GM12878 (cell line): Measurements from ENCODE around the gene HIBCH.

Experiments used
- CHD1 ChIP-seq: IDR thresholded peaks from 2 replicates; pipeline ENCODE4 v1.6.1; 2012; ENCODE audit warnings: low read depth, low read length, improper control_type of control experiment
- GATAD2B ChIP-seq: fragments of 450-650 bp; conservative IDR thresholded peaks from 2 replicates; pipeline ENCODE4 v1.6.1; 2017; ENCODE audit warnings: low read depth, mild to moderate bottlenecking, moderate library complexity
- POLR2AphosphoS5 ChIP-seq: IDR thresholded peaks from 2 replicates; pipeline ENCODE4 v1.6.1; 2011; ENCODE audit warnings: mild to moderate bottlenecking, low read length, inconsistent platforms
- ZNF687 ChIP-seq: fragments of 450-650 bp; IDR thresholded peaks from 2 replicates; pipeline ENCODE4 v1.6.1; 2017; ENCODE audit warnings: mild to moderate bottlenecking, moderate library complexity
- TF ChIP-seq, protein P1 (sequence below): IDR thresholded peaks from 2 replicates; pipeline ENCODE4 v1.6.1; 2011; ENCODE audit warnings: low read depth, mild to moderate bottlenecking, low read length, moderate library complexity, borderline replicate concordance; ENCODE audit errors: extremely low read depth

DNA sequence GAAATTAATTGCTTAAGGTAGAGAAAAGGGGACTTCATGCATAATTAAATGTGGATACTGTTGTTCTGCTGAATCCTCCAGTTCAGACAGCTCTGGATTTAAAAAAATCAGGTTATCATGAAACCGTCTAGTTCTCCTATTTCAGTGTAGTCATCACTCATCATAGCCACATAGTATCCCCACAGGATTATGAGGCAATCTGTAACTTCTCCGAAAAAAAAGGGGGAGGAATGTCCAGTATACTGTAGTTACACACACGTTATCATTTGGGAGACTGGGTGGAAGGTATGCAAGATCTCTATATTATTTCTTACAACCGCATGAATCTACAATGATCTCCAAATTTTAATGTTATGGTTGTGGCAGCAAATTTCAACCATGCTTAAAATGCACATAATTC lies 114.0 kb downstream of the HIBCH start:
- TF ChIP-seq POLR2AphosphoS5, result no peak
- no peak for TF ChIP-seq ZNF687
- no peak for TF ChIP-seq GATAD2B
- TF ChIP-seq, protein P1, sequence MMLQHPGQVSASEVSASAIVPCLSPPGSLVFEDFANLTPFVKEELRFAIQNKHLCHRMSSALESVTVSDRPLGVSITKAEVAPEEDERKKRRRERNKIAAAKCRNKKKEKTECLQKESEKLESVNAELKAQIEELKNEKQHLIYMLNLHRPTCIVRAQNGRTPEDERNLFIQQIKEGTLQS, result no peak
- TF ChIP-seq CHD1, result no peak
